ENCODE results near the gene NAT8.
"Not testable (repeated sequence)": the region's sequence is repeated elsewhere in the genome, so short reads cannot be mapped to it uniquely, and the experiment has no call there.

NAT8 gene

GRCh38 chr2:73641767-73642062 is 507 bp downstream of the NAT8 start:
- H3K36me3 ChIP-seq (replicated peaks; ENCODE audit: low read depth, low read length): no peaks in the 10 kb centered on the region
- no peaks in the 10 kb centered on the region for H3K27me3 ChIP-seq (ENCODE audit: low read depth, low read length)
- H3K9me3 ChIP-seq (ENCODE audit: insufficient read depth, low read length): no peaks in the 10 kb centered on the region
- H3K4me2 ChIP-seq (ENCODE audit: low read length): no peak overlapping the region
- H3K4me3 ChIP-seq (ENCODE audit: low read length): no peak overlapping the region
- no peak for TF ChIP-seq CTCF (IDR thresholded peaks at IDR 0.05; ENCODE audit: low read depth, low read length)
- TF ChIP-seq EZH2phosphoT487 (IDR thresholded peaks at IDR 0.05; ENCODE audit: low read depth): no peak
- H3K79me2 ChIP-seq (ENCODE audit: low read length): no peaks in the 10 kb centered on the region
- no peak overlapping the region for H3K9ac ChIP-seq (ENCODE audit: low read length)
- H3K27ac ChIP-seq (ENCODE audit: low read length): no peak overlapping the region
- H2AFZ ChIP-seq (ENCODE audit: low read depth, low read length): no peak overlapping the region
- no peaks in the 10 kb centered on the region for H3K4me1 ChIP-seq (ENCODE audit: low read length)
- no peaks in the 10 kb centered on the region for H4K20me1 ChIP-seq (ENCODE audit: insufficient read depth, low read length)

GRCh38 chr2:73640946-73641766 is 1.1 kb downstream of the NAT8 start:
- Histone ChIP-seq H3K79me2 (ENCODE audit: low read length) (no peaks in the 10 kb centered on the region), H3K4me1 (ENCODE audit: low read length) (no peaks in the 10 kb centered on the region), H4K20me1 (ENCODE audit: insufficient read depth, low read length) (no peaks in the 10 kb centered on the region), H3K36me3 (replicated peaks; ENCODE audit: low read depth, low read length) (no peaks in the 10 kb centered on the region), H3K4me3 (ENCODE audit: low read length) (no peak overlapping the region), H3K27ac (ENCODE audit: low read length) (no peak overlapping the region), H3K4me2 (ENCODE audit: low read length) (no peak overlapping the region), H2AFZ (ENCODE audit: low read depth, low read length) (no peak overlapping the region), H3K9me3 (ENCODE audit: insufficient read depth, low read length) (no peaks in the 10 kb centered on the region), H3K9ac (ENCODE audit: low read length) (no peak overlapping the region), H3K27me3 (ENCODE audit: low read depth, low read length) (no peaks in the 10 kb centered on the region)
- TF ChIP-seq CTCF (IDR thresholded peaks at IDR 0.05; ENCODE audit: low read depth, low read length) (no peak), EZH2phosphoT487 (IDR thresholded peaks at IDR 0.05; ENCODE audit: low read depth) (no peak)

GRCh38 chr2:73640511-73640911 is 1.7 kb downstream of the NAT8 start:
- no peaks in the 10 kb centered on the region for H3K9me3 ChIP-seq (ENCODE audit: insufficient read depth, low read length)
- H3K4me3 ChIP-seq (ENCODE audit: low read length): no peak overlapping the region
- no peak overlapping the region for H3K4me2 ChIP-seq (ENCODE audit: low read length)
- H3K27me3 ChIP-seq (ENCODE audit: low read depth, low read length): no peaks in the 10 kb centered on the region
- H3K4me1 ChIP-seq (ENCODE audit: low read length): no peaks in the 10 kb centered on the region
- H3K27ac ChIP-seq (ENCODE audit: low read length): no peak overlapping the region
- H2AFZ ChIP-seq (ENCODE audit: low read depth, low read length): no peak overlapping the region
- no peaks in the 10 kb centered on the region for H4K20me1 ChIP-seq (ENCODE audit: insufficient read depth, low read length)
- no peak overlapping the region for H3K9ac ChIP-seq (ENCODE audit: low read length)
- no peak for TF ChIP-seq EZH2phosphoT487 (IDR thresholded peaks at IDR 0.05; ENCODE audit: low read depth)
- no peaks in the 10 kb centered on the region for H3K79me2 ChIP-seq (ENCODE audit: low read length)
- H3K36me3 ChIP-seq (replicated peaks; ENCODE audit: low read depth, low read length): no peaks in the 10 kb centered on the region

GRCh38 chr2:73638429-73638828 is 3.8 kb downstream of the NAT8 start:
- Histone ChIP-seq H3K36me3 (replicated peaks; ENCODE audit: low read depth, low read length) (no peaks in the 10 kb centered on the region), H3K27me3 (ENCODE audit: low read depth, low read length) (no peaks in the 10 kb centered on the region), H3K9ac (ENCODE audit: low read length) (no peak overlapping the region), H2AFZ (ENCODE audit: low read depth, low read length) (no peak overlapping the region), H4K20me1 (ENCODE audit: insufficient read depth, low read length) (no peaks in the 10 kb centered on the region), H3K4me2 (ENCODE audit: low read length) (no peak overlapping the region), H3K79me2 (ENCODE audit: low read length) (no peaks in the 10 kb centered on the region), H3K4me1 (ENCODE audit: low read length) (no peaks in the 10 kb centered on the region), H3K4me3 (ENCODE audit: low read length) (no peak overlapping the region), H3K9me3 (ENCODE audit: insufficient read depth, low read length) (no peaks in the 10 kb centered on the region), H3K27ac (ENCODE audit: low read length) (no peak overlapping the region)
- TF ChIP-seq CTCF (IDR thresholded peaks at IDR 0.05; ENCODE audit: low read depth, low read length): no peak

- H3K4me2 ChIP-seq (ENCODE audit: low read length); H3K4me3 ChIP-seq (ENCODE audit: low read length); H3K36me3 ChIP-seq (replicated peaks; ENCODE audit: low read depth, low read length); H3K4me1 ChIP-seq (ENCODE audit: low read length); H3K9me3 ChIP-seq (ENCODE audit: insufficient read depth, low read length); H3K79me2 ChIP-seq (ENCODE audit: low read length); H3K27ac ChIP-seq (ENCODE audit: low read length); H3K9ac ChIP-seq (ENCODE audit: low read length); H4K20me1 ChIP-seq (ENCODE audit: insufficient read depth, low read length); H2AFZ ChIP-seq (ENCODE audit: low read depth, low read length); H3K27me3 ChIP-seq (ENCODE audit: low read depth, low read length): not testable (repeated sequence)
Observed at GRCh38 chr2:73636977-73637376, 5.2 kb downstream of the NAT8 start.
